Measurements from ENCODE around the gene MPV17L. TPM values are rescaled to one million over a fixed set of nuclear protein-coding genes. Genes with fewer than 3 reads are reported as not detected.

MPV17L gene
- total RNA-seq, 1 experiment from 2014 or later, result 6.4 TPM

DNA sequence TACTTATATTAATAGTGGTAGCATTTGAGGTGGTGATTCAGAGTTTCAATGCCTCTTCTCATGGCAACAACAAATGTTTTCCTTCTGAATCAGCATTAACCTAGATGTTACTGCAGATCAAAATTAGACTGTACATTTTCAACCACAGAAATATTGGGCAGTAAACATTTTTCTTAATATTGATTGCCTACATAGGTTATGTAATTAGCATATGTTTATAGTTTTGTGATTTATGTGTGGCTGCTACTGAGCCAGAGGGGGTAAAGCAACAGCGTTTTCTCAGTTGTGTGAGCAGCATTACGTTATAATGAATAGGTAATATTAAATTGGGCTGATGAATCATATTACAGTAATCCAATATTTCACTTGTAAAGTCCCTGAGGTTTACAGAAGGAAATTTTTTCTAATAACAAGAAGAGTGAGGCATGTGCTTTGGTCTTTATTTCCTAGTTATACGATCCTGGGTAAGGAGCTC lies 20.0 kb downstream of the MPV17L start:
- no peak overlapping the region for H4K8ac ChIP-seq (replicated peaks; ENCODE audit: insufficient read length, low read depth, low read length)
- Mint-ChIP-seq H3K36me3 (ENCODE audit: insufficient read depth in 1 of 3, low read depth in 3 of 3) (no peaks in the 10 kb centered on the region), H3K27ac (no peak overlapping the region), H3K27me3 (ENCODE audit: low read depth) (no peaks in the 10 kb centered on the region), H3K4me3 (no peak overlapping the region), H3K4me1 (no peaks in the 10 kb centered on the region), H3K9me3 (no peaks in the 10 kb centered on the region)
- no peaks in the 10 kb centered on the region for H3K27me3 ChIP-seq (ENCODE audit: insufficient read depth, low read length)
- H3K56ac ChIP-seq (ENCODE audit: insufficient read length, low read depth, low read length), result no peak overlapping the region
- no peak for DNase-seq
- no peaks in the 10 kb centered on the region for H3K79me1 ChIP-seq (ENCODE audit: insufficient read depth, low read depth, low read length, poor library complexity, severe bottlenecking)
- H3K4ac ChIP-seq (ENCODE audit: low read depth, low read length), result no peak overlapping the region
- H4K91ac ChIP-seq (ENCODE audit: insufficient read length, low read depth, low read length), result no peak overlapping the region
- H2BK5ac ChIP-seq (ENCODE audit: insufficient read length, low read length), result no peak overlapping the region
- no peak overlapping the region for H3T11ph ChIP-seq (ENCODE audit: low read length)
- no peak overlapping the region for H4K5ac ChIP-seq (ENCODE audit: insufficient read length, low read depth, low read length)
- H3K27ac ChIP-seq (ENCODE audit: insufficient read length, low read depth, low read length), result no peak overlapping the region
- no peak overlapping the region for H3K9ac ChIP-seq (ENCODE audit: extremely low read depth, insufficient read length, low read length)
- no peaks in the 10 kb centered on the region for H3K9me3 ChIP-seq (ENCODE audit: control insufficient read depth, low read depth, low read length)
- no peak overlapping the region for H3K4me2 ChIP-seq (ENCODE audit: insufficient read depth, insufficient read length, low read length)
- no peaks in the 10 kb centered on the region for H3K4me1 ChIP-seq (ENCODE audit: insufficient read depth, low read length)
- H3K18ac ChIP-seq (ENCODE audit: insufficient read length, low read depth, low read length), result no peak overlapping the region
- H4K20me1 ChIP-seq (ENCODE audit: control insufficient read depth, insufficient read depth, insufficient read length), result no peaks in the 10 kb centered on the region
- no peak overlapping the region for H2AK5ac ChIP-seq (ENCODE audit: insufficient read length, low read length)
- H2BK20ac ChIP-seq (ENCODE audit: low read depth, low read length, poor library complexity, severe bottlenecking), result no peak overlapping the region
- H2AFZ ChIP-seq (ENCODE audit: low read length), result no peak overlapping the region
- H3K79me2 ChIP-seq (ENCODE audit: insufficient read depth, low read length), result no peaks in the 10 kb centered on the region
- H3K14ac ChIP-seq (ENCODE audit: insufficient read depth, low read length), result no peak overlapping the region
- H2BK12ac ChIP-seq (ENCODE audit: insufficient read length, low read depth, low read length), result no peak overlapping the region
- no peaks in the 10 kb centered on the region for H3K23me2 ChIP-seq (ENCODE audit: insufficient read length, low read depth, low read length, poor library complexity, severe bottlenecking)
- no peak overlapping the region for H2BK120ac ChIP-seq (ENCODE audit: low read depth, low read length, poor library complexity, severe bottlenecking)
- no peak overlapping the region for H2BK15ac ChIP-seq (ENCODE audit: low read depth, low read length)
- TF ChIP-seq, protein P1, sequence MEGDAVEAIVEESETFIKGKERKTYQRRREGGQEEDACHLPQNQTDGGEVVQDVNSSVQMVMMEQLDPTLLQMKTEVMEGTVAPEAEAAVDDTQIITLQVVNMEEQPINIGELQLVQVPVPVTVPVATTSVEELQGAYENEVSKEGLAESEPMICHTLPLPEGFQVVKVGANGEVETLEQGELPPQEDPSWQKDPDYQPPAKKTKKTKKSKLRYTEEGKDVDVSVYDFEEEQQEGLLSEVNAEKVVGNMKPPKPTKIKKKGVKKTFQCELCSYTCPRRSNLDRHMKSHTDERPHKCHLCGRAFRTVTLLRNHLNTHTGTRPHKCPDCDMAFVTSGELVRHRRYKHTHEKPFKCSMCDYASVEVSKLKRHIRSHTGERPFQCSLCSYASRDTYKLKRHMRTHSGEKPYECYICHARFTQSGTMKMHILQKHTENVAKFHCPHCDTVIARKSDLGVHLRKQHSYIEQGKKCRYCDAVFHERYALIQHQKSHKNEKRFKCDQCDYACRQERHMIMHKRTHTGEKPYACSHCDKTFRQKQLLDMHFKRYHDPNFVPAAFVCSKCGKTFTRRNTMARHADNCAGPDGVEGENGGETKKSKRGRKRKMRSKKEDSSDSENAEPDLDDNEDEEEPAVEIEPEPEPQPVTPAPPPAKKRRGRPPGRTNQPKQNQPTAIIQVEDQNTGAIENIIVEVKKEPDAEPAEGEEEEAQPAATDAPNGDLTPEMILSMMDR (conservative IDR thresholded peaks at IDR 0.05), result no peak
- H3K23ac ChIP-seq (ENCODE audit: insufficient read length, low read depth, low read length), result no peak overlapping the region
- no CpG with 5 or more reads among the region's 3 CpGs for WGBS (ENCODE audit: extremely low coverage, insufficient read length, low lambda C conversion rate)
